Measurements from ENCODE around the gene SCO2.

GRCh38 chr22:50506611-50507420 lies 18.6 kb downstream of the SCO2 start:
- TF ChIP-seq CTCF (optimal IDR thresholded peaks at IDR 0.05 in 1 of 3, IDR thresholded peaks at IDR 0.05 in 1 of 3, conservative IDR thresholded peaks at IDR 0.05 in 1 of 3; ENCODE audit: extremely low read depth in 1 of 3, insufficient read depth in 2 of 3, low read length in 3 of 3) (no peak), EZH2 (IDR thresholded peaks at IDR 0.05; ENCODE audit: low read length) (no peak)
